Measurements from ENCODE around the gene CADM4. TPM values are rescaled to one million over a fixed set of nuclear protein-coding genes. Genes with fewer than 3 reads are reported as not detected.

Gene CADM4
- total RNA-seq, 1 donor from 2014 or later = 7.1 TPM

- H3K27ac Mint-ChIP-seq (ENCODE audit: unreplicated experiment) = no peak overlapping the region
- no peaks in the 10 kb centered on the region for H3K27me3 Mint-ChIP-seq (ENCODE audit: low read depth)
- no peak for TF ChIP-seq CTCF (IDR thresholded peaks at IDR 0.05)
- H3K9me3 Mint-ChIP-seq (ENCODE audit: low read depth) = peaks cover 3% of the 10 kb centered on the region
- H3K36me3 Mint-ChIP-seq (ENCODE audit: low read depth) = peaks cover 21% of the 10 kb centered on the region
- H3K4me3 Mint-ChIP-seq (ENCODE audit: unreplicated experiment) = no peak overlapping the region
- no peak for DNase-seq (ENCODE audit: low spot score)
- H3K4me1 Mint-ChIP-seq (ENCODE audit: low read depth) = no peaks in the 10 kb centered on the region
These were observed 21.3 kb upstream of the CADM4 start for GRCh38 chr19:43660971-43661360.

GRCh38 chr19:43660301-43660970 lies 20.8 kb upstream of the CADM4 start:
- no peak overlapping the region for H3K27ac Mint-ChIP-seq (ENCODE audit: unreplicated experiment)
- H3K4me3 Mint-ChIP-seq (ENCODE audit: unreplicated experiment) = no peak overlapping the region
- TF ChIP-seq CTCF (IDR thresholded peaks at IDR 0.05) = no peak
- peaks cover 3% of the 10 kb centered on the region for H3K9me3 Mint-ChIP-seq (ENCODE audit: low read depth)
- DNase-seq (ENCODE audit: low spot score) = no peak
- no peaks in the 10 kb centered on the region for H3K27me3 Mint-ChIP-seq (ENCODE audit: low read depth)
- peaks cover 24% of the 10 kb centered on the region for H3K36me3 Mint-ChIP-seq (ENCODE audit: low read depth)
- no peaks in the 10 kb centered on the region for H3K4me1 Mint-ChIP-seq (ENCODE audit: low read depth)

DNA sequence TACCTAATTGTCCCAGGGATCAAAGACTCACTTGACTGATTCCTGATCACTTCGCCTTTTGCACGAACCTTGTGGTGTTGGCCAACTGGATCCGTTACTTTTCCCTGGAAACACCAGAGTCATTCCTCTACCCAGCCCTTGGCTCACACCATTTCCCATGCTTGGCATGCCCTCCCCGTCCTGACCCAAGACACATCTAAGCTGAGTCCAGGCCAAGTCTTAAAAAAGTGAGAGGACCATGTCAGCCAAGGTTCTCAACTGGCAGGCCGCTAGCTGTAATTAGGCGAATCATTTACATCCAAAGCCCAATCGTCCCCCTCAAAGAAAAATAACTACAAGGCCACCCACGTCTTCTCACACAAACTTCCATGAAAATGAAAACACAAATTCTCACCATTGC lies 18.8 kb upstream of the CADM4 start:
- Mint-ChIP-seq H3K27me3 (ENCODE audit: low read depth) (no peaks in the 10 kb centered on the region), H3K4me3 (ENCODE audit: unreplicated experiment) (no peak overlapping the region), H3K36me3 (ENCODE audit: low read depth) (peaks cover 25% of the 10 kb centered on the region), H3K9me3 (ENCODE audit: low read depth) (peaks cover 3% of the 10 kb centered on the region), H3K27ac (ENCODE audit: unreplicated experiment) (no peak overlapping the region), H3K4me1 (ENCODE audit: low read depth) (no peaks in the 10 kb centered on the region)
- TF ChIP-seq CTCF (IDR thresholded peaks at IDR 0.05) = no peak
- DNase-seq (ENCODE audit: low spot score) = no peak

GRCh38 chr19:43658001-43658400 lies 18.4 kb upstream of the CADM4 start:
- H3K27ac Mint-ChIP-seq (ENCODE audit: unreplicated experiment) = no peak overlapping the region
- H3K36me3 Mint-ChIP-seq (ENCODE audit: low read depth) = peaks cover 27% of the 10 kb centered on the region
- H3K9me3 Mint-ChIP-seq (ENCODE audit: low read depth) = peaks cover 3% of the 10 kb centered on the region
- H3K4me1 Mint-ChIP-seq (ENCODE audit: low read depth) = no peaks in the 10 kb centered on the region
- no peak overlapping the region for H3K4me3 Mint-ChIP-seq (ENCODE audit: unreplicated experiment)
- TF ChIP-seq CTCF (IDR thresholded peaks at IDR 0.05) = no peak
- DNase-seq (ENCODE audit: low spot score) = no peak
- no peaks in the 10 kb centered on the region for H3K27me3 Mint-ChIP-seq (ENCODE audit: low read depth)

DNA sequence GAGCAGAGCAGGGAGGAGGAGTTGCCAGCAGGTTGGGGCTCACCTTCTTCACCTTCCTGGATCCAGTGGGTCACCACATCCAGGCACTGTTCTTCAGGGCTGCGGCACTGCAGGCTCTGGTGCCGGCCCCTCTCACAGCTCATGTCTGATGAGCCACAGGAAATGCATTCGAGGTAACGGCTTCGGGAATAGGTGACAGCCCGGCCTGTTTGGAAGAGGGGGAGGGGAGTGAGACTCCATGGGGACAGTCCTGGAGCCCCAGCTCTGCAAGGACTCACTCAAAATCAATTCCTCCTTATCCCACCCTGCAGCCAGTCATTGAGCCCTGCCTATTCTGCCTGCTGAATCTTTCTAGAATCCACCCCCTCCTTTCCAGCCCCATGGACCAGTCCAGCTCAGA lies 16.8 kb upstream of the CADM4 start:
- TF ChIP-seq CTCF (IDR thresholded peaks at IDR 0.05) = no peak
- H3K36me3 Mint-ChIP-seq (ENCODE audit: low read depth) = peaks cover 22% of the 10 kb centered on the region
- H3K4me3 Mint-ChIP-seq (ENCODE audit: unreplicated experiment) = no peak overlapping the region
- H3K27ac Mint-ChIP-seq (ENCODE audit: unreplicated experiment) = no peak overlapping the region
- H3K4me1 Mint-ChIP-seq (ENCODE audit: low read depth) = no peaks in the 10 kb centered on the region
- no peak for DNase-seq (ENCODE audit: low spot score)
- H3K9me3 Mint-ChIP-seq (ENCODE audit: low read depth) = peaks cover 3% of the 10 kb centered on the region
- H3K27me3 Mint-ChIP-seq (ENCODE audit: low read depth) = no peaks in the 10 kb centered on the region

Measured in chondrocyte (in vitro differentiated cells).